NT2/D1 (cell line): ENCODE measurements around the gene FOXP4.

Source experiments
- DNase-seq: peaks from one replicate; pipeline ENCODE4 v3.0.0-alpha.2; 2011; ENCODE audit warnings: low read depth, low spot score
- H3K27me3 ChIP-seq: 2 replicates; pipeline ENCODE4 v1.6.0; 2011; ENCODE audit warnings: mild to moderate bottlenecking; ENCODE audit not compliant: insufficient read length, insufficient read depth
- H3K36me3 ChIP-seq: 2 replicates; pipeline ENCODE4 v1.6.1; 2011; ENCODE audit warnings: mild to moderate bottlenecking, low read length, mixed read lengths; ENCODE audit not compliant: insufficient read depth, insufficient read length
- H3K4me1 ChIP-seq: 2 replicates; pipeline ENCODE4 v1.5.1; 2011; ENCODE audit not compliant: insufficient read depth, insufficient read length
- H3K4me3 ChIP-seq: 2 replicates; pipeline ENCODE4 v1.5.1; 2011; ENCODE audit warnings: low read depth; ENCODE audit not compliant: insufficient read length
- H3K9ac ChIP-seq: 2 replicates; pipeline ENCODE4 v1.6.0; 2011; ENCODE audit warnings: low read depth; ENCODE audit not compliant: insufficient read length
- H3K9me3 ChIP-seq: 2 replicates; pipeline ENCODE4 v1.5.1; 2011; ENCODE audit warnings: mild to moderate bottlenecking, low read length; ENCODE audit not compliant: insufficient read depth
- SUZ12 ChIP-seq: IDR thresholded peaks from 2 replicates; pipeline ENCODE4 v1.6.1; 2011; ENCODE audit not compliant: insufficient read length, insufficient read depth; ENCODE audit errors: extremely low read depth
- YY1 ChIP-seq: IDR thresholded peaks from 2 replicates; pipeline ENCODE4 v1.6.1; 2011; ENCODE audit not compliant: insufficient read length, insufficient read depth
- ZNF274 ChIP-seq: IDR thresholded peaks from 2 replicates; pipeline ENCODE4 v1.6.1; 2011; ENCODE audit warnings: mild to moderate bottlenecking, low read depth, low read length

Gene FOXP4

DNA sequence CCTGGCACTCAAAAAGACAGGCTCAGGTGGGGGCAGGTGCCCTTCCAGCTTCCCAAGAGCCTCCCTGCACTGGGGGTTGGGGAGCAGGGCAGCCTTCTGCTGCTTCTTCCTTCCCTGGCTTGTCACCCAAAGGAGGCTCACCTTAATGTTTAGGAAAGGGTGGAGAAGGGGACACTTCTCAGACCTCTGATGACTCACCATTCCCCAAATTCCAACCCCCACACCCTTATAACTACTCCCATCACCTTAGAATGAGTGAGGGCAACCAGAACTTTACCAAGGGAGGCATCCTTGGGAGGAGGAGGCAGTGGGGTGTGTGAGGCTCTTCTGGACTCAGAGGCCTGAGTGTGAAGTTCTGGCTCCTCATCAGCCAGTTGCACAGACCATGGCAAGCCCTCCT is 15.2 kb upstream of the FOXP4 start:
- Histone ChIP-seq H3K4me1 (peaks cover 3% of the 10 kb centered on the region), H3K9me3 (peaks cover 3% of the 10 kb centered on the region; the same call in 1 of the 2 replicates), H3K9ac (no peak overlapping the region), H3K27me3 (peaks cover 42% of the 10 kb centered on the region), H3K4me3 (no peak overlapping the region), H3K36me3 (no peaks in the 10 kb centered on the region)
- TF ChIP-seq YY1 = no peak
- no peak for TF ChIP-seq ZNF274
- TF ChIP-seq SUZ12 = no peak
- no peak for DNase-seq

DNA sequence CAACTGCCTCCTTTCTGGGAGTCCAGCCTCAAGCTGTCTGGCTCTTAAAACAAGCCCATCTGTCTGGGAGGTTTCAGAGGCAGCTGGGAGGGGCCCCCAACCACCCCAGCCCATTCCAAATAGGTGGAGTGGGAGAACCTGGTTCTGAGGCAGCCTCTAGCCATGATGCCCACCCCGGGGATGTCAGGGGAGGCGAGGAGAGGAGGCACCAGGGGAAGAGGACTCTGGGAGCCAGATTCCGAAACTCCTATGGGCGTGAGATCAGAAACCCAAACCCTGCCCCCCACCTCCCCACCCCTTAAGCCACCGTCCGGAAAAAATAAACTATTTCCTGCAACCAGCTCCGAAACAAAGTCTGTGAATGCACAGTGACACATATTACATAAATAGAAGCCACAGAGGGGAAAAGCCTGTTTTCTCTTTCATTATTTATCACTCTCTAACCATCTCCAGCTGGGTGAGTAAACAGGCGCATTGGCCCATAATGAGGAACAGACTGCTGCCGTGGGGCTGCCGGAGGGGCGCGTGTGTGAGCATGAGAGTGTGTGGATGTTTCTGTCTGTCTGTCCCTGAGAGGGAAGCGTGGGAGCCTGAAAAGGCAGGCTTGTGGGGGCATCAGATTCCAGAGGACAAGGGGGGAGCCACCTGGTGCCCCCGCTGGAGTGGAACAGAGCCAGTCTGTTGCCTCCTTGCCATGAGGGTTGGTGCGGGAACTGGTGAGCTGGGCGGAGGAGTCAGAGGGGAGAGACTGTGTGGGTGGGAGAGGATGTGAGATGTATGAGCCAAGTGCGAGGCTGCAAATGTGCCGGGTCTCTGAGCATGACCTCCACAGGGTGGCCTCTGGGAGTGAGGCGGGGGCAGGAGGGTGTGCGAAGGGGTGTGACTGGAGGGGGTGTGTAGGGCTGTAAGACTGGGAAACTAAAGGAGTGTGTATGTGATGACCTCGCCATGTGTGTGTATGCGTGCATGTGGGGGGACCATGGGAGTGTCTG is 14.3 kb upstream of the FOXP4 start:
- Histone ChIP-seq H3K36me3 (no peaks in the 10 kb centered on the region), H3K9ac (no peak overlapping the region), H3K4me3 (no peak overlapping the region), H3K27me3 (peaks cover 41% of the 10 kb centered on the region), H3K4me1 (peaks cover 3% of the 10 kb centered on the region), H3K9me3 (peaks cover 3% of the 10 kb centered on the region; the same call in 1 of the 2 replicates)
- no peak for TF ChIP-seq SUZ12
- no peak for TF ChIP-seq ZNF274
- TF ChIP-seq YY1 = no peak
- DNase-seq = no peak

DNA sequence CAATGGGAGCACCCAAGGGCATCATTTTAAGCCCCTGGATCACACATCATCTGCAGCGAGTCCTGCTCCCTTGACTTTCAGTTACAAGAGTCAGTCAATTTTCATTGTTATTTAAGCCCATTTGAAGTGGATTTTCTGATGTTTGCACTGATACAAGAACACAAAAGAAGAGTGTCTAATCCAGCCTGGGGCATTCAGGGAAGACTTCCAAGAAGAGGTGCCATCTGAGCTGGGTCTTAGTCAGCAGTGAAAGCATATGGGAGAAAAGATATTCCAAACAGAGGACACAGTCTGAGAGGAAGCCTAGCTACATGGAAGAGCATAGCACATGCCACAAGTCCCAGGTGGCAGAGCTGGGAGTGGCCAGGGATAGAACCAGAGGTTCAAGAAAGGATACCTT is 10.4 kb upstream of the FOXP4 start:
- no peak for DNase-seq
- Histone ChIP-seq H3K9ac (no peak overlapping the region), H3K4me1 (peaks cover 6% of the 10 kb centered on the region), H3K4me3 (no peak overlapping the region), H3K27me3 (peaks cover 47% of the 10 kb centered on the region), H3K36me3 (no peaks in the 10 kb centered on the region), H3K9me3 (peaks cover 3% of the 10 kb centered on the region; the same call in 1 of the 2 replicates)
- TF ChIP-seq SUZ12 = no peak
- no peak for TF ChIP-seq ZNF274
- no peak for TF ChIP-seq YY1

- Histone ChIP-seq H3K4me1 (peaks cover 6% of the 10 kb centered on the region), H3K9ac (no peak overlapping the region), H3K36me3 (no peaks in the 10 kb centered on the region), H3K9me3 (peaks cover 3% of the 10 kb centered on the region; the same call in 1 of the 2 replicates), H3K27me3 (peaks cover 59% of the 10 kb centered on the region), H3K4me3 (no peak overlapping the region)
- no peak for TF ChIP-seq YY1
- TF ChIP-seq ZNF274 = no peak
- no peak for TF ChIP-seq SUZ12
- DNase-seq = no peak
Measured at GRCh38 chr6:41536795-41537758, 9.1 kb upstream of the FOXP4 start.

DNA sequence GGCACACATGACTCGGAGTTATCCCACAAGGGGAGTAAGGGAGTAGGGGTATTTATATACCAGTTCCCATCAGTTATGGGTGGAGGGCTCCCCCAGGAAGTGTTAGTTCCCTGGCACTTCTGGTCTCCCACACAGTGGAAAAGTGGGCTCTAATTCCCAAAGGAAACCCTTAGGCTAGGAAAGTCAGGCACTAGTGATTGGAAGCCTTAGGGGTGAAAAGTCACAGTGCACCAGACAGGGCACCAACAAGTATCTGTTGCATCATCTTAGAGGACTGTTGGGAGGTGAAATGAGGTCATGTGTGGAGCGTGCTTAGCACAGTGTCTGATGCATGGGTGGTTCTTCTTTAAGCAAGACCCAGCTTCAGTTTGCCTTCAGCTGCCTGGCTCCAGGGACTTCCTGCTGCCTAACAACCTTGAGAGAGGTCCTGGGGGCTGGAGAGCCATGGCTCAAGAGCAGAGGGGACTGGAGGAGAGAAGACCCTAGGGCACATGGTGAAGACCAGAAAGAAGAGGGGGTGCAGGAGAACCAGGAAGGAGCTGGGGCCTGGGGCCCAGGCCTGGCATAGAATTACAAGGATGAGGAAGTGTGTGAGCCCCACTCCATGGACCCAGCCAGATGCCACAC is 7.5 kb upstream of the FOXP4 start:
- no peak overlapping the region for H3K9ac ChIP-seq
- TF ChIP-seq ZNF274 = no peak
- H3K4me1 ChIP-seq = peaks cover 4% of the 10 kb centered on the region
- H3K36me3 ChIP-seq = no peaks in the 10 kb centered on the region
- 0 out of 2 replicates have a peak, but pooled peaks cover under 1% of the 10 kb centered on the region for H3K9me3 ChIP-seq
- peaks cover 67% of the 10 kb centered on the region for H3K27me3 ChIP-seq
- no peak overlapping the region for H3K4me3 ChIP-seq
- DNase-seq = no peak

DNA sequence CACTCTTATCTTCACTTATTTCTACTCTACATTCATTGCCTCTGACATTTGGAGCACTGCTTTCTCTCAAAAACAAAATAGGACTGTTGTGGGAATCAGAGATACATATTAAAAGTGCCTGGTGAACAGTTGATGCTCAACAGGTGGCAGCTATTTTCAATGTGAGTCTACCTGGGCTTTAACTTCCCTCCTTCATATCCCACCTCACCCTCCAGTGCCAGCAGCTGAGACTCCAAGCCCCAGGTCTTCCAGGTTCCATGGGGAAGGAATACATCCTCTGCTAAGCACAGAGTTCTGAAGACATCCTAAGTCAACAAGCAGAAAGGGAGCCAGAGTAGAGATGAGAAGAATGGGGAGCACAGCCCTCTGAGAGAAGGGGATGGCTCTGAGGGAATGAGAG is 7.0 kb upstream of the FOXP4 start:
- Histone ChIP-seq H3K9ac (no peak overlapping the region), H3K9me3 (no peaks in the 10 kb centered on the region), H3K27me3 (peaks cover 73% of the 10 kb centered on the region), H3K4me1 (peaks cover 4% of the 10 kb centered on the region), H3K36me3 (no peaks in the 10 kb centered on the region), H3K4me3 (no peak overlapping the region)
- TF ChIP-seq ZNF274 = no peak
- no peak for TF ChIP-seq SUZ12
- TF ChIP-seq YY1 = no peak
- no peak for DNase-seq
